Measurements from ENCODE around the gene FAM234B.

DNA sequence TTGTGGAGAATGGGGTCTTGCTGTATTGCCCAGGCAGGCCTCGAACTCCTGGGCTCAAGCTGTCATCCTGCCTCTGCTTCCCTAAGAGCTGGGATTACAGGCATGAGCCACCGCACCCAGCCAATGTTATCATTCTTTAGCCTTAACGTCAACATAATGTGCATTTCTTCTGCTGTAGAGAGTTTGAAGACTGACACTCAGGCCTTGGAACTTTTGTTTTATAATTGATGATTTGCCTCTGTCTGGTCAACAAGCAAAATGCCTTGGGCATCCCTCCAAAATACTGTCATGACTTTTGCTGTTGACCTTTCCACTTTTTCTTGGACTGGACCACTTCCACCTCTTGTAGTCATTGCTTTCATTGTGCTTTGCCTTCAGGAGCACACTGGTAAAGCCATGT lies 29.0 kb downstream of the FAM234B start:
- TF ChIP-seq CTCF (optimal IDR thresholded peaks at IDR 0.05 in 1 of 3, IDR thresholded peaks at IDR 0.05 in 1 of 3, conservative IDR thresholded peaks at IDR 0.05 in 1 of 3; ENCODE audit: extremely low read depth in 1 of 3, insufficient read depth in 2 of 3, low read length in 3 of 3) = no peak
- TF ChIP-seq EZH2 (IDR thresholded peaks at IDR 0.05; ENCODE audit: low read length) = no peak
